Left forelimb (tissue), 1 donor: ENCODE measurements around the gene SPEG.

ENCODE experiments used
- DNase-seq: peaks from one replicate; pipeline ENCODE4 v3.0.0-alpha.2; 2018; ENCODE audit warnings: low spot score

SPEG gene

DNA sequence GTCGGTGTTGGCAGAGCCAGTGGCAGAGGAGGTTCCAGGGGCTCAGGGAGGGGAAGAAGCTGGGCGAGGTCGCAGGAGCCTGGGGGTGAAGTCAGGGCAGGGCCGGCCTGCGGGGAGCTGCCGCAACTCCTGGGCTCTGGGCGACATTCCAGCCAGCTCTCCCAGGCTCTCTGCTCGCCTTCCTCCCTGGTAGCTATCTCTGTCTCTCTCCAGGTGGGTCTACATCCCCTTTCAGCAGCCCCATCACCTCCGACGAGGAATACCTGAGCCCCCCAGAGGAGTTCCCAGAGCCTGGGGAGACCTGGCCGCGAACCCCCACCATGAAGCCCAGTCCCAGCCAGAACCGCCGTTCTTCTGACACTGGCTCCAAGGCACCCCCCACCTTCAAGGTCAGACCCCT is 27.0 kb downstream of the SPEG start:
- DNase-seq, result no peak

DNA sequence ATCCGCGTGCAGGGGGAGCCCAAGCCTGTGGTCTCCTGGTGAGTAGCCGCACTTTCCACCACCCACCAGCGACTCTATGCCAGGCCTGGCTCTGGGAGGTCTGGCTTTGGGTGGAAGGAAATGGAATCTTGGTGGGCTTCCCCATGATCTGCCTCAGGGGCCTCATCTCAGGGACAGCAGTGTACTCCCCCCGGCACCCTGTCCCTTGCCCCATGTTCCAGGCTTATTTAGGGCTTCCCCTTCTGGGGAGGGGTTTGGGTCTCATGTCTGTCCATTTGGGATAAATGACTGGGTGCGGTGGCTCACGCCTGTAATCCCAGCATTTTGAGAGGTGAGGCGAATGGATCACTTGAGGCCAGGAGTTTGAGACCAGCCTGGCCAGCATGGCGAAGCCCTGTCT is 27.7 kb downstream of the SPEG start:
- no peak for DNase-seq

DNA sequence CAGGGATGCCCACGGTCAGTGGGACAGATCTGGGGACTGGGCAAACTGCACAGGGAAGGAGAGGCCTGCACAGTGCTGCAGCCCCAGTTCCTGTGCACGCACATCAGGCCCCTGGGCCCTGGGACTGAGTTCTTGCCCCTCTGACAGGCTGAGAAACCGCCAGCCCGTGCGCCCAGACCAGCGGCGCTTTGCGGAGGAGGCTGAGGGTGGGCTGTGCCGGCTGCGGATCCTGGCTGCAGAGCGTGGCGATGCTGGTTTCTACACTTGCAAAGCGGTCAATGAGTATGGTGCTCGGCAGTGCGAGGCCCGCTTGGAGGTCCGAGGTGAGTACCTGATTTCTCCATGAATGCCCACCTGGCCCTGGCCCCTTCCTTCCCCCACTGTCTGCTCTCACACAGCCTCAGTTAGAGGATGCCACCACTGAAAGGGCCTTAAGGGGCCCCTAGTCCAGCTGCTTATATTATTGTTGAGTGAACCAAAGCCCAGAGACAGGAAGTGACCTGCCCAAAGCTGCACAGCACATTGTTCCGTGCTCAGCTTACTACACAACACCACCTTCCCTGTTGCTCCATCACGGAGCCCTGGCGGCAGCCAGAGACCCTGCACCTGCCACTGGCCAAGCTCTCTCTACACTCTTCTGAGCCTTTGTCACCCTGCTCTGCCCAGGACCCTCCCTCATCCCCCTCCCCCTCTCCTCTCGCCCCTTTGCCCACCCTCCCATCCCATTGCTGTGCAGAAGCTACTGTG is 29.8 kb downstream of the SPEG start:
- no peak for DNase-seq

- no peak for DNase-seq
Measured at GRCh38 chr2:219465659-219466561, 31.3 kb downstream of the SPEG start.

DNA sequence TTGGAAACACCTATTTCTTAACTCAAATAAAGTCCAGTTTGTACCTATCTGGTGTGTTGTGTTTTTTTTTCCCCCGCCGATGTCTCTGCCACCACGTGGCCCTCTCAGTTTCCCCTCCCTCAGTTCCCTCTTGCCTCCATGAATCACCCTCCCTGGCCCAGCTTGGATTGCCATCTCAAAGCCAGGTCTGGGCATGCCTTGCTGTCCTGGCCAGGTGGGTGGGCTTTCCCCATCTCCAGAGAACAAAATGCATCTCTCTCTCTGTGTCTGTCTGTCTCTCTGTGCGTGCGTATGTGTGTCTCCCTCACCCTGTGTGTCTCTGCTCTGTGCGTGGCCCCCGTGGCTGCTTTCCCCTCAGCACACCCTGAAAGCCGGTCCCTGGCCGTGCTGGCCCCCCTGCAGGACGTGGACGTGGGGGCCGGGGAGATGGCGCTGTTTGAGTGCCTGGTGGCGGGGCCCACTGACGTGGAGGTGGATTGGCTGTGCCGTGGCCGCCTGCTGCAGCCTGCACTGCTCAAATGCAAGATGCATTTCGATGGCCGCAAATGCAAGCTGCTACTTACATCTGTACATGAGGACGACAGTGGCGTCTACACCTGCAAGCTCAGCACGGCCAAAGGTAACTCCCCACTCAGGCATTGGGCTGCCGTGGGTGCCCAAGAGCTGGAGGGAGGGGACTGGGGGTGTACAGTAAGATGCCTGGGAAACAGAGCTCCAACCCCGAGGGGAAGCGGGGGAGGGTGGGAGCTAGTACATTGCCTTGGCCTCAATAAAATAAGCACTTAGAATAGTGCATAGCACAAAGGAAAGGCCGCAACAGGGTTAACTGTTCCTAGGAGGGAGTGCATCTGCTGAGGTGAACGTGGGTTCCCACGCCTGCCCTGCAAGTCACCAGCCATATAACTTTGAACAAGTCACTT is 32.4 kb downstream of the SPEG start:
- no peak for DNase-seq

DNA sequence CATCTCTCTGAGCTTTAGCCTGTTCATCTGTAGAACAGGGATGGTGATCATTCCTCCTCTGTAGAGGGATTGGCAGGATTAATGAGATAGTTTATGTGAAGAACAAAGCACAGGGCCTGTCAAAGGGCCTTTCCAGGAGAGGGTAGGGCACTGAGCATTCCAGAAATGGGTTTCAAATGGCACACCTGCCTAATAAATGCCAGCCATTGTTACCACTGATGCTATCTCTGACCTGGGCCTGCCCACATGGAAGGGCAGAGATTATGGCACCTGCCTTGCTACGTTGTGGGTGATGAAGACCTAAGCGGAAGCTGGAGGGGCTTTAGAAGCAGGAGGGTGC is 33.1 kb downstream of the SPEG start:
- no peak for DNase-seq

- DNase-seq, result no peak
Measured at GRCh38 chr2:219468410-219469185, 34.0 kb downstream of the SPEG start.

DNA sequence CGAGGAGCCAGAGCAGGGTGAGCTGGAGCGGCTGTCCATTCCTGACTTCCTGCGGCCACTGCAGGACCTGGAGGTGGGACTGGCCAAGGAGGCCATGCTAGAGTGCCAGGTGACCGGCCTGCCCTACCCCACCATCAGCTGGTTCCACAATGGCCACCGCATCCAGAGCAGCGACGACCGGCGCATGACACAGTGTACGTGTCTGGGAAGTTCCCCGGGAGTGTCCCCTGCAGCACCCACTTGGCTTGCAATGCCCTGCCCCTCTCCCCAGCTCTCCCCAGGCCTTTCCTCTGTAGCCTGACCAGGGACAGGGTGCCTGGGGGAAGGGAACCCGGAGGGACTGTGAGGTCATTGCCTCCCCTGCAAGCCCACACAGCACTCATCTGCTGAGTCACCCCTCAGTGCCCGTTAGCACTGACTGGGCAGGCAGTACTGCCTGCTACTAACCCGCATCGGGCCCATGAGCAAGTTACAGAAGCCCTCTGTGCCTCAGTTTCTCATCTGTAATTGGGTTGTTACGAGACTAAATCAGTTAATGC is 34.6 kb downstream of the SPEG start:
- DNase-seq, result no peak

DNA sequence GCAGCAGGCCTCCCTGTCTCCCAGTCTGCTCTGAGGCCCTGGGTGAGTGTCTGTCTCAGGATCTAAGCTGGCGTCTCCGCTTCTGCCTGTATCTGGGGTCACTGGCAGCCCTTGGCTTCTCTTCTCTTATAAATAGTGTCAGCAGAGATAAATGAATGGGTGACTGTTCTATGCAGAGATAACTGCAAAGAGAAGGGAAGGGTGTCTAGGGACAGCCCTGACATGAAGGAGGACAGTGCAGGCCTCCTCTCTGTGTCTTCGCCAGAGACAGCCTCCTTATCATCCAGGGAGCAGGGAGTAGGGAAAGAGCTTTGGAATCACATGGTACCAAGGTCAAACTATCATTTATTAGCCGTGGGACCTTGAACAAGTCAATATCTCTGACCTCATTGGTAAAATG is 35.8 kb downstream of the SPEG start:
- no peak for DNase-seq

- no peak for DNase-seq
Measured at GRCh38 chr2:219471476-219472371, 37.1 kb downstream of the SPEG start.

GRCh38 chr2:219472629-219473187 is 38.1 kb downstream of the SPEG start:
- no peak for DNase-seq

DNA sequence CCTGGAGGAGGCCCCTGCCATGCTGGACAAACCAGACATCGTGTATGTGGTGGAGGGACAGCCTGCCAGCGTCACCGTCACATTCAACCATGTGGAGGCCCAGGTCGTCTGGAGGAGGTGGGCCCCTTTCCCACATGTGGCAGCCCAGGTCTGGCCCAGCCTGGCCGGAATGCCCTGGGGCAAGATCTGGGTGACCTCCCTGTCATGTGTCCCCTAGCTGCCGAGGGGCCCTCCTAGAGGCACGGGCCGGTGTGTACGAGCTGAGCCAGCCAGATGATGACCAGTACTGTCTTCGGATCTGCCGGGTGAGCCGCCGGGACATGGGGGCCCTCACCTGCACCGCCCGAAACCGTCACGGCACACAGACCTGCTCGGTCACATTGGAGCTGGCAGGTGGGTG is 38.9 kb downstream of the SPEG start:
- no peak for DNase-seq

DNA sequence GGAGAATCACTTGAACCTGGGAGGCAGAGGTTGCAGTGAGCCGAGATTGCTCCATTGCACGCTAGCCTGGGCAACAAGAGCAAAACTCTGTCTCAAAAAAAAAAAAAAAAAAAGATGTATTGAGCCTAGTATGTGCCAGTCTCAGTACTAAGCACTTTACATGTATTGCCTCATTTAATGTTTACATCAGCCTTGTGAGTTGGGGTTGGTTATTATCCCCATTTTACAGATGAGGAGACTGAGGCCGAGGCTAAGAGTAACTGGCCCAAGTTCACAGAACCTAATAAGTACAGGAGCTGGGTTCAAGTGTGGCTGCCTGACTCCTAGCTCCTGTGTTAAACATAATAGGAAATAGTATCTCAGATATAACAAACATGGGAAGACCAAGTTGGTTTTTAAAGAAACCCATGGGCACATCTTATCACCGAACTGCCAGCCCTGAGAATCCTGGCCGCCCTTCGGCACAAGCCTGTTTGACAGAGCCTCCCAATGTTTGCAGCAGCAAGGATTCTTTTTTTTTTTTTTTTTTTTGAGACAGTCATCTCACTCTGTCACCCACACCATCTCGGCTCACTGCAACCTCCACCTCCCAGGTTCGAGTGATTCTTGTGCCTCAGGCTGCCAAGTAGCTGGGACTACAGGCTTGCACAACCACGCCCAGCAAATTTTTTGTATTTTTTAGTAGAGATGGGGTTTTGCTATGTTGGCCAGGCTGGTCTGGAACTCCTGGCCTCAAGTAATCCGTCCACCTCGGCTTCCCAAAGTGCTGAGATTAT is 39.8 kb downstream of the SPEG start:
- DNase-seq, result no peak

DNA sequence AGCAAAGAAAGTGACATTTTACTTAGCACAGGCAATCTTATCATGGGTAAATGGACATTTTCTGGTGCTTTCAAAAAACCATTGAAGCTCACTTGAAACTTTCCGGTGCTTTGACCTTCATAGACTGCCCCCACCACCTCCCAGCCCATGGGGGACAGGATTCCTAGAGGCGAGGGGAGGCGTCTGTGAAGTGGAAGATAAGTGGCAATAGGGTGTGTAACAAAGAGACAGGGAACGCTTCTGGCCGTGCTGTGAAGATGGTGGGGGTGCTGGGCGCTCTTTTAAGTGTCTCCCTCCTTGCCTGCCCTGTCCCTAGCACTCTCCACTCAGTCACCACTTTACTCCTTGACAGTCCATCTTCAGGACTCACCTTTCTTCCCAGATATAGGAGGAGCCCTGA is 40.6 kb downstream of the SPEG start:
- DNase-seq, result no peak

DNA sequence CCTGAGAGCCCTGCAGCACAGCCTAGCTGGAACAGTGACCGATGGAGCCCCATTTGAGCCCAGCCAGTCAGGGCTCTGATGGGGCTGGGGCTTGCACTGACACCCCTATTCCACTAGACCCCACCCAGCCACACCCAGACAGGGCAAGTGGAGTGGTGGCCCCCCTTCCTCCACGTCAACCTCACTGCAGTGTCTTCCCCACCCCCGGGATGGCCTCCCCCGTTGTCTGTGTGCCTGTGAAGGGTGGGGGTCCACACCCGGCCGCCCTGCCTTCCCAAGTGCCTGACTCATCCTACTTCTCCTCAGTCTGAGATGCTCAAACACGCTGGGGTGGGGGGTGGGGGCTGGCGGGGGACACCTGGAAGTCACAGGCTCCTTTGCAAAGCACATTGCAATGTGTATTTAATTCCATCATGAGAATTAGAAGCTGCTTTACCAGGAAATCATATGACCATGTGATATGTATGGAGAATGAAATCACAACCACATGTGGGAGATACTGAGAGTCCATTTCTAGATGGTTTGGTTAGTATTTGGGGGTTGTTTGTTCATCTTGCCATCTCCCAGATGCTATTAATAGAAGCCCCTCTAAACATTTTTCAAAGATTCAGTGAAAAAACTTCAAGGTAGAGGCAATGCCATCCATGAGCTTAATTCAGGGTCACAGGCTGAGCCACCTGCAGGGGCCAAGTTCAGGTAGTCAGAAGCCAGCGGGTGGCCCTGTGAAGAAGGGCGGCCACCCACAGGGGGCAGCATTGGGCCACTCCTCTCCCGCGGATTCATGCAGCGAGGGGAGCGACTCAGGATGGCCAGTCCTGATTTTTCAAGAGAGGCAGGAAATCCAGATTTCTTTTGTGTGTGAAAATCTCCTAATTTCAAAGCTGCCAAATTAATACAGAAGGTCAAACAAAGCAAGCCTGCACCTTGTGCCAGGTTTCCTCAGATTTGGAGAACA is 41.3 kb downstream of the SPEG start:
- DNase-seq, result no peak

DNA sequence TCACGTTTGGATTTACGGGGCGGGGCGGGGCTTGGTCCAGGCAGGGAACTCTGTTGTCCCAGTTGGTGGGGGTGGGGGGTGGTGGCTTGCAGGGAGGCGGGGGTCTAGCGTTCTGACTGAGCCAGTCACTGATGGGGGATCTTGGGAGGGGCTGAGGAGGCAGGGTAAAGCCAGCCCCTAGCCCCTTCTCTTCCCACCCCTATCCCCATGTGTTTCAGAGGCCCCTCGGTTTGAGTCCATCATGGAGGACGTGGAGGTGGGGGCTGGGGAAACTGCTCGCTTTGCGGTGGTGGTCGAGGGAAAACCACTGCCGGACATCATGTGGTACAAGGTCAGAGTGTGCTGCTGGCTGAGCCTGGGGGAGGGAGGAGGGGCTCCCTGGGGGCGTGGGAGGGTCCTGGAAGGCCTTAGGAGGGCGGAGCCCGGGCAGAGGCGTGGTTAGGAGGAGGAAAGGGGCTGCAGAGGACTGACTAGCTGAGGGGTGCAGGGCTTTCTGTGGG is 42.1 kb downstream of the SPEG start:
- DNase-seq, result no peak

DNA sequence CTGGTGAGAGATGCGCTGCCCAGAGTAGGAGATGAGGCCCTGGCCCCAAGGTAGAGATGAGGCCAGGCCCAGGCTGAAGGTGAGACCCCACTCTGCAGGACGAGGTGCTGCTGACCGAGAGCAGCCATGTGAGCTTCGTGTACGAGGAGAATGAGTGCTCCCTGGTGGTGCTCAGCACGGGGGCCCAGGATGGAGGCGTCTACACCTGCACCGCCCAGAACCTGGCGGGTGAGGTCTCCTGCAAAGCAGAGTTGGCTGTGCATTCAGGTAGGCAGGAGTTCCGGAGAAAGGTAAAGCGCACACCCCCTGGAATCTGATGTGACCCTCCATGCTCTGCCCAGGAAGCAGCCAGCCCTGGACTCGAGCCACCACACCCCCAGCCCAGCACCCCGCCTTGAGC is 42.5 kb downstream of the SPEG start:
- DNase-seq, result no peak

GRCh38 chr2:219477815-219478214 is 43.2 kb downstream of the SPEG start:
- DNase-seq, result no peak
